Ishikawa (cell line): ENCODE data around the gene NR2E1.

Source experiments
- CEBPB ChIP-seq: IDR thresholded peaks from 2 replicates; pipeline ENCODE4 v1.6.1; 2012
- FOXM1 ChIP-seq: IDR thresholded peaks from 2 replicates; pipeline ENCODE4 v1.6.1; 2012; ENCODE audit warnings: low read depth, borderline replicate concordance
- TAF1 ChIP-seq: IDR thresholded peaks from 2 replicates; pipeline ENCODE4 v1.6.1; 2012; ENCODE audit warnings: low read depth, mild to moderate bottlenecking
- YY1 ChIP-seq: IDR thresholded peaks from 2 replicates; pipeline ENCODE4 v1.6.1; 2012; ENCODE audit warnings: low read depth
- TF ChIP-seq, protein P1 (sequence below): IDR thresholded peaks from 2 replicates; pipeline ENCODE4 v1.6.1; 2012

DNA sequence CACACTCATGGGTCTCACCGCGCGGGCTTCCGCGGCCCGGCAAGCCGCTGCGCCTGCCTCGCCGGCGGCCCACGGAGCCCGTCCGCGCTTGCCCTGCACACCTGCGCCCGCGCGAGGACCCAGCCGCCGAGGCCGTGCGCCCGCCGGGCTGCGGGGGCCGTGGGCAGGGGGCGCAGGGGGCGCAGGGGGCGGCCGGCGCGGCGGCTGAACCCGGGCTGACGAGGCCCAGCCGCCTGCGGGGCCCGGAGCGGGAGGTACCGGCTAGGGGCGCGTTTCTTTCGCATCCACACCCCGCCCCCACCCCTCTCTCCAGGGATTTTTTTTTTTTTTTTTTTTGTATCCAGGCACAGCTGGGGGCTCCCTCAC, 47.5 kb upstream of the NR2E1 start:
- TF ChIP-seq FOXM1: no peak
- TF ChIP-seq, protein P1, sequence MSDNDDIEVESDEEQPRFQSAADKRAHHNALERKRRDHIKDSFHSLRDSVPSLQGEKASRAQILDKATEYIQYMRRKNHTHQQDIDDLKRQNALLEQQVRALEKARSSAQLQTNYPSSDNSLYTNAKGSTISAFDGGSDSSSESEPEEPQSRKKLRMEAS: no peak
- TF ChIP-seq TAF1: no peak
- TF ChIP-seq YY1: no peak
- TF ChIP-seq CEBPB: no peak
